Fibroblast of peridontal ligament (primary cell): ENCODE data around the gene NFATC4.
"Not testable (repeated sequence)": the region's sequence is repeated elsewhere in the genome, so short reads cannot be mapped to it uniquely, and the experiment has no call there.

Experiments
- DNase-seq: peaks from one replicate; pipeline ENCODE4 v3.0.0-alpha.2; 2010; ENCODE audit errors: extremely low read depth

NFATC4 gene

DNA sequence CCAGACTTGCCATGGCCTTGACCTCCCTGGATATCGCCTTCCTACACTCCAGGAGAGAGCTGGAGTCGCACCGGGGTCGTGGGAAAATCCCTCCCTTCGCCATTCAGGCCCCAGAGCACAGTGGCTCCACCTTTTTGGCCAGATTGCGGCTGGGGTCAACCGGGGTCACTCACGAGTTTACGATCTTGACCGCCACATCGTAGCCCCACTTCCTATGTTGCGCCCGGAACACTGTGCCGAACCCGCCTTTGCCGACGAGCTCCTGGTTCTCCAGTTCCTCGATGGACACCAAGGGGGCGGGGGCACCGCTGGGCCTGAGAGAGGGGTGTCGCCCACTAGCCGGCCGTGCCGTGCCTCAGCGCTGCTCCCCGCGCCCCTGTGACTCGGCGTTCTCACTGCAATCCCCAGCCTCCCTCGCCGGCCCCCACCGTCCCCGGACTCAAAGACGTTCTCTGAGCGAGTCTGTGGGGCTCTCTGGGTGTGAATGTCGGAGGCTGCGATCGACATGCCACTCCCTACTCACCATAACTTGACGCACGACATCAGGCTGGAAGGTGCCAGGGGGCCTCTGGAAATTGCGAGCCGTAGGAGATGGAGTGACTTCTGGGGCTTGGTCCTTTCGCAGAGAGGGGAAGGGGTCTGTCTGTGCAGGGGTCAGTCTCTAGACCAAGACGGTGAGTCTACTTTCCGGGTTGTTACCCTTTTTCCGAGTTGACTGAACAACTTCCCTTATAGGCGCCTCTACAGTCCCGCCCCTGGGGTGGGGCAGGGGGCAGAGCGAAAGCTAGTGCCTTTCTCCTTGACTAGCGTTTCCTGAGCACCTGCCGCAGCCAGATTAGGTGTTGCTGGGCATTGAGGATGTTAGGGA is 28.5 kb upstream of the NFATC4 start, which contains the start of gene RIPK3:
RIPK3 (minus strand) TSS at position 708 of the 868 bp plus-strand sequence; CDS start at position 543, 165 bp downstream.
- no peak for DNase-seq

DNA sequence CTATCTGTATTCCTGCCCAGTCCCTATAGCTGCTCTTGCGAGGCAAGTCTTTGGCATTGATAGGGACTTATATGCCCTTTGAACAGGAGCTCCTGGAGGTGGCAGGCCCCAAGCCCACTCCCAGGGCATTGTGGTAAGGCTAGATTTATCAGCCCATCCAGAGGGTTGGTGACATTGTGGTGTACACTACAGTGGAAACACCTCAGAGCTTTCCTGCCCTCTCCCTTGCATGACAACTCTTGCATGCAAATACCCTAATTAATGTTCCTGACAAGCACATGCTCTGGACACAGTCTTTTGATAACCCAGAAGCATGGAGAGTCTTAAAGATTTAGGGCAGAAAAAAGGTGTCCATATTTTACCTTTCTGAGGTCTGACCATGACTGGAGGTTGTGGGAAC is 27.4 kb upstream of the NFATC4 start:
- no peak for DNase-seq

DNA sequence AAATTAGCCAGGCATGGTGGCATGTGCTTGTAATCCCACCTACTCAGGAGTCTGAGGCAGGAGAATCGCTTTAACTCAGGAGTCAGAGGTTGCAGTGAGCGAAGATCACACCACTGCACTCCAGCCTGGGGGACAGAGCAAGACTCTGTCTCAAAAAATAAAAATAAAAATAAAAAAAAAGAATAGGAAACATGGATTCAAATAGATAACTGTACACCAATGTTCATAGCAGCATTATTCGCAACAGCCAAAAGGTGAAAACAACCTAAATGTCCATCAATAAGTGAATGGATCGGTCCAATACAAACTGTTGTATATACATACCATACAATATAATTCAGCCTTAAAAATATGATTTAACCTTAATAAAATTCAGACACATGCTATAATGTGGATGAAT is 25.1 kb upstream of the NFATC4 start:
- DNase-seq = no peak

DNA sequence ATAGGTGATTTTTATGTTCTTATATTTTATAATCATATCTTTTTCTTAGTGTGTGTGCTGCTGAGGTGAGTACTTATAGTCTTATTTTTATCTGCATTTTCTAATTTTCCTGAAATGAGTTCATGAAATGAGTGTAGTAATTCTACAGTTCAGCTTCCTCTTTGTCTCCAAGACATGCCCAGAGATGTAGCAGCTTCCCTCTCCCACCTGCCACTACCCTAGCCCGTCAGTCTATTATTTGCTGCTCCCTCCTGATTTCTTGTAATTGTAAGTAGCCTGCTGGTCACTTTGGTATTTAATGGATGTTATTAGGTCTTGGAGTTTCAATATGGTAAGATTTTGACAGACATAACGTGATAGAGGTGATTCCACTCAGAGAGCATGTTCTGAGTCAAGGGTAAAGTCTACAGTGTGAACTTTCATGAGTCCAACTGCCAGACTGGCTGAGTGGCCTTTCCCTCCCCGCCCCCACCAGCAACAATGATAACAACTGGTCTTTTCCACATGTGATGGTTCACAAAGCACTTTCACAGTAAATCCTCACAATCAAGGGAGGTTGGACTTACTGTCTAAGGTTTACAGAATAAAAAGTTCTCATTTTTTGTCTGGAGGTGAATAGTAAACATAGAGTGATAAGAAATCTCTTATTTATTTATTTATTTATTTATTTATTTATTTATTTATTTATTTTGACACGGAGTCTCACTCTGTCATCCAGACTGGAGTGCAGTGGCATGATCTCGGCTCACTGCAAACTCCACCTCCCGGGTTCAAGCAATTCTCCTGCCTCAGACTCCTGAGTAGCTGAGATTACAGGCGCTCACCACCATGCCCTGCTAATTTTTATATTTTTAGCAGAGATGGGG is 24.0 kb upstream of the NFATC4 start:
- no peak for DNase-seq

DNA sequence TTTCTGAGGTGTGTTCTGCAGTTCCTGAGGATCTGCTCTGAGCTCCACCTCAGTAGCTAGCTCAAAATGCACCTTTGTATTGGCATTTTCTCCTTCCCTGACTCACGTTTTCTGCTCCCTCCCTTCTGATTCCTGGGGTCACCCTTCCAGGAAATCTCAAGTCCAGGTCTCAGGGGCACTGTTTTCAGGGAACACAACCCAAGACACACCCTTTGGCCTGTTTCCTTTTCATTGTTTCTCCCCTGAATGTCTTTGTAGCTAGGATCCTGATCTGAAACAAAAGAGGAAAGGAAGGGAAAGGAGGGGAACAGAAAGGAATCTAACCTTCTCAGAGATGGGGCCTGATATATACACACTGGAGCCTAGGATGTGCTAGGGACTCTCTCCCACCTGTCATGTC is 20.9 kb upstream of the NFATC4 start:
- DNase-seq = no peak

DNA sequence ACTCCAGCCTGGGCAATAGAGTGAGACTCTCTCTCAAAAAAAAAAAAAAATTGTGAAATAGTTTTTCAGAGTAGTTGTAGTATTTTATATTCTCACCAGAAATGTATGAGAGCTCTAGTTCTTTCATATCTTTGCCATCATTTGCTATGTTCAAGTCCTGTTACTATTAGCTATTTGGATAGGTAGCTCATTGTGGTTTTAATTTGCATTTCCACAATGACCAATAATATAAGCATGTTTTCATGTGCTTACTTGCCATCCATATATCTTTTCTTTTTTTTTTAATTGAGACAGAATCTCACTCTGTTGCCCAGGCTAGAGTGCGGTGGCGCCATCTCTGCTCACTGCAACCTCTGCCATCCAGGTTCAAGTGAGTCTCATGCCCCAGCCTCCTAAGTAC is 19.8 kb upstream of the NFATC4 start:
- no peak for DNase-seq

DNA sequence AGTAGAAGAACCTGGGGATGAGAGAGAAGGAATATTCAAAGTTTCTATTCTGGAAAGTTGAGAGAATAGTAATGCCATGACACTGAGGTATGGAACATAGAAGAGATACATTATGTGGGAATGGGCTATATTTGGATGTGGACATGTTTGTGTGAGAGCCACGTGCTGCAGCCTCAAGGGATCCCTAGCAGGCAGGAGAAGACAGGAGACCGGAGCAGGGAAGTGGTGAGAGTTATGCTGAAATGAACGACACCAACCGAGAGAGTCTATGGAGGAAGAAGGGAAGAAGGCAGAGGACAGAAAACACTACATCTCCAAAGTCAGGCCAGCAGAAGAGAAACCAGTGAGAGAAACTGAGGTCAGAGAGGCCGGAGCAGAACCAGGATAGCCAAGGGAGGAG is 18.2 kb upstream of the NFATC4 start:
- DNase-seq = no peak

DNA sequence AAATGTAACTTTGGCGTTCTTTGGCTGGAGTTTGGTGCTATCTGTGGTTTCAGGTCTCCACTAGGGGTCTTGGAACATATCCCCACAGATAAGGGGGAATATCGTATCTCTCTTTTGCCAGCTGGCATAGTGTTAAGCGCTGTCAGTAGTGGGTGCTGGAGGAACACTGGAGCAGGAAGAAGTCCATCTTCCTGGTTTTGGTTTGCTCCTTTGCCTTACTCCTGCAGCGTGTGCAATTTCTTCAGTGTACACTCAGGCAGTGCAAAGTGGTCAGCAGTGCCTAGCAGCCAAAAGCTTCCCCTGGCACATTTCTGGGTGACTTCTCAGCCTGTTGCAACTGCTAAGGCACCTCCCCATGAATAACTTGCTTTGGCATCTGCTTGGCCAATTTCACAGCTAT is 16.5 kb upstream of the NFATC4 start:
- peak; percentile 83 for DNase-seq

DNA sequence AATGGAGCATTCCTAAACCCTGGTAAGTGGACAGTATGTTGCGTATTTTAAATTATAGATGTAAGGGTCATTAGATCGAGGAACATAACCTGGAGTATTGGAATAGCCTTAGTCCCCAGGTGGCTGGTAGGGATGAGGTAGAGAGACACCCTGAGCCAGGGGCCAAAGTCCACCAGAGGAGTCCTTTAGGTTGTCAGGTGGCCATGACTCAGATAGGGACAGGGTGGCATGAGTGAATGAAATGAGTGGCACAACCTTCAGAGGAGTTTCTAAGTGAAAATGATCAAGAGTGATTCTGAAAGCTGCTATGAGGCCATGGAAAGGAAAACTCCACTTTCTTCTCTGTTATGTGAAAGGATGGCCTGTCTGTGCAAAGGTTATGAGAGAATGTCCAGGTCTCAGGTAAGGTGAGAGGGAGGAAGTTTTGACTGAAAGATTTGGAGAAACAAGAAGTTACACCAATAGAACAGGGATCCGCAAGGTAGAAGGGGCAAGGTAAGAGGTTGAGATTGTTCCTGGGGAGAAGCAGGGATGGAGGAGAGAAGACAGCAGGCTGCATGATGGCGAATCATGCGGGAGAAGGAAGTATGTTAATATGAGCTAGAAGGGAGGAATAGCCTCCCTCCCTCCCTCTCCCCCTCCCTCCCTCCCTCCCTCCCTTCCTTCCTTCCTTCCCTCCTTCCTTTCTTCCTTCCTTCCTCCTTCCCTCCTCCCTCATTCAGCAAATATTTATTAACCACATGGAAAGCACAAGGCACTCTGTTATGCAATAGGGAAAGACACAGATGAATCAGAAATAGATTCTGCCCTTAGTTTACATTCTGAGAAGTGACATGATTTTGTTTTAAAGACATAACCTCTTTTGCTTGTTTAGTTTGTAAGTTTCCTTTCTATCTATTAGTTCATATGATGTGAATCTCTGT is 14.2 kb upstream of the NFATC4 start:
- DNase-seq = peak; percentile 81

DNA sequence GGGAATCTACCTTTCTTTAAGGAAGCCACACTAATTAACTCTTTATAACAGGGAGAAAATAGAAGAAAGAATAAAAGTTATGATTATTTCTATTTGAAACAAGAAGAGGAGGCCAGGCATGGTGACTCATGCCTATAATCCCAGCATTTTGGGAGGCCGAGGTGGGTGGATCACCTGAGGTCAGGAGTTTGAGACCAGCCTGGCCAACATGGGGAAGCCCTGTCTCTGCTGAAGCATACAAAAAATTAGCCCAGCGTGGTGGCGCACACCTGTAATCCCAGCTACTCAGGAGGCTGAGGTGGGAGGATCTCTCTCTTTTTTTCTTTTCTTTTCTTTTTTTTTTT is 13.5 kb upstream of the NFATC4 start:
- not testable (repeated sequence) for DNase-seq

DNA sequence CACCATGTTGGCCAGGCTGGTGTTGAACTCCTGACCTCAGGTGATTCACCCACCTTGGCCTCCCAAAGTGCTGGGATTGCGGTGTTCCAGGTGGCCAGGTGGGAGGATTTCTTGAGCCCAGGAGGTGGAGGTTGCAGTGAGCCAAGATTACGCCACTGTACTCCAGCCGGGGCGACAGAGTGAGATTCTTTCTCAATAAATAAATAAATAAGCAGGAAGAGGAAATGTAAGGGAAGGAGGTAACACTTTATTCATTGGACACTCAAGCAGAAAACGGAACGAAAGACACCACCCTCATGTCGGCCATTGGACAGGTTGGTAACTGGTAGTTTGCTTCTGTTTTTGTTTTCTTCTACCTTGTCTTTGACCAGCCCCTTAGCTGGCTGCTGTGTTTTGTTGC is 13.0 kb upstream of the NFATC4 start:
- DNase-seq = no peak

DNA sequence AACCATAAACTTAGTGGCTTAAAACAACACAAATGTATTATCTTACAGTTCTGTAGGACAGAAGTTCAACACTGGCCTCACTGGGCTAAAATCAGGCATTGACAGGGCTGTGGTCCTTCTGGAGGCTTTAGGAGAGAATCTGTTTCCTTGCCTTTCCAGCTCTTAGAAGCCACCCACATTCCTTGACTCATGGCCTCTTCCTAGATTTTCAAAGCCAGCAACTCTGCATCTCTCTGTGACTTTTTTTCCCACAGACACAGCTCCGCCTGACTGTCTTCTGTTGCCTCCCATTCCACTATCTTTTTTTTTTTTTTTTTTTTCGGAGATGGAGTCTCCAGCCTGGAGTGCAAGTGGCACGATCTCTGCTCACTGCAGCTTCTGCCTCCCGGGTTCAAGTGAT is 11.8 kb upstream of the NFATC4 start:
- DNase-seq = no peak

DNA sequence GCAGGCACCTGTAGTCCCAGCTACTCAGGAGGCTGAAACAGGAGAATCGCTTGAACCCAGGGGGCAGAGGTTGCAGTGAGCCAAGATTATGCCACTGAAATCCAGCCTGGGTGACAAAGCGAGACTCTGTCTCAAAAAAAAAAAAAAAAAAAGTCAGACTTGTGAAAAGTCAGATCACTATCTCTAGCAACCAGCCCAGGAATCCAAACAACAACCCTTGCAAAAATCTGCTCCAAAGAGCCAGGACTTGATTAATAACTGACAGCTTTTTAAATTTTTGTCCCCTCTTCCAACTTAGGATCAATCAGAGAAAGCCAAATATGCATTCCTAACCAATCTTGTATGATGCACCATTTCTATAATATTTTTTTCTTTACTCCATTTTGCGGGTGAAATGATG is 7.7 kb upstream of the NFATC4 start:
- no peak for DNase-seq

DNA sequence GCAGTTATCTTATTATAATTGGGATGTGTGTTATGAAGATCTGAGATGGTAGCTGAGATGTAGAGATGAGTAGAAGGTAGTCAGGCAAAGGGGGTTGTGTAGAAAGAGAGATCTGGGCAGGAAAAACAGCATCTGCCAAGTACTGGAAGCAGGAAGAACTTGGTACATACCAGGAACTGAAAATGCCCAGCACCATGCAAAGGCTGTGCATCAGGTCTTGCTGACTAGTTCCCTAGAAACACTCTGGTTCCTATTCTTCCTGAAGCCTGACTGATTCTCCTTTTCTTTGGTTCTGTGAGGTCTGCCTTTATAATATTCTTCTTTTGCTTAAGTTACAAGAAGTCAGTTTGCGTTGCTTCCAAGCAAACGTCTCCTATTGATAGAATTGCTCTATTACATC is 6.7 kb upstream of the NFATC4 start:
- DNase-seq = no peak

DNA sequence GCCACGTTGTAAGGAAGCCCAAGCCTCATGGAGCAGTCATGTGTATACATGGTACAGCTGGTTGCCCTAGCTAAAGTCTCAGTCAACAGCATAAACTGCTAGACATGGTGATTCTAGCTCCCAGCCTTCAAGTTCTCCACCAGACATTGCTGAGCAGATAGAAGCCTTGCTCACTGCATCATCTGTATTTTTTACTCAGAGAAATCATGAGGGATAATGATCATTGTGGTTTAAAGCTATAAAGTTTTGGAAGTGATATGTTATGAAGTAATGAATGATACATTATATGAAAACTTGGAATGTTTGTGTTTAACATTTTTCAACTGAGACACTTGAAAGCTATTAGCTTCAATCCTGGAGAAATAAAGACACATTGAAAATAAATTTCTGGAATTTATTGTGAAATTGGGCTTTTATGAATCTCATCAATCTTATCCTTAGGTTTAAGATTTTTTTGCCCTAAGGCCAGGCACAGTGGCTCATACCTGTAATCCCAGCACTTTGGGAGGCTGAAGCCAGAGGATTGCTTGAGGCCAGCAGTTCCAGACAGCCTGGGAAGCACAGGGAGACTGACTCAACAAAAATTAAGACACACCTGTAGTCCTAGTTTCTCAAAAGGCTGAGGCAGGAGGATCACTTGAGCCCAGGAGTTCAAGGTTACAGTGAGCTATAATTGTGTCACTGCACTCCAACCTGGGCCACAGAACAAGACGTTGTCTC is 5.6 kb upstream of the NFATC4 start:
- peak; percentile 60 for DNase-seq

DNA sequence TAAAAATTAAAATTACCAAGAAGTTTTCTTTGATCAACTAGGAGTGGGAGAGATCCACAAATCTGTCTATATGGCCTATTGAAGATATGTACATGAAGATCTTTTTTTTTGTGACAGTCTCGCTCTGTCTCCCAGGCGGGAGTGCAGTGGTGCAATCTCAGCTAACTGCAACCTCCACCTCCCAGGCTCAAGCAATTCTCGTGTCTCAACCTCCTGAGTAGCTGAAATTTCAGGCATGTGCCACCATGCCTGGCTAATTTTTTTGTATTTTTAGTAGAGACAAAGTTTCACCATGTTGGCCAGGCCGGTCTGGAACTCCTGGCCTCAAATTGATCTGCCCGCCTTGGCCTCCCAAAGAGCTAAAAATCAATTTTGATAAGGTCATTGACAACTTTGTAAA is 4.6 kb upstream of the NFATC4 start:
- no peak for DNase-seq

DNA sequence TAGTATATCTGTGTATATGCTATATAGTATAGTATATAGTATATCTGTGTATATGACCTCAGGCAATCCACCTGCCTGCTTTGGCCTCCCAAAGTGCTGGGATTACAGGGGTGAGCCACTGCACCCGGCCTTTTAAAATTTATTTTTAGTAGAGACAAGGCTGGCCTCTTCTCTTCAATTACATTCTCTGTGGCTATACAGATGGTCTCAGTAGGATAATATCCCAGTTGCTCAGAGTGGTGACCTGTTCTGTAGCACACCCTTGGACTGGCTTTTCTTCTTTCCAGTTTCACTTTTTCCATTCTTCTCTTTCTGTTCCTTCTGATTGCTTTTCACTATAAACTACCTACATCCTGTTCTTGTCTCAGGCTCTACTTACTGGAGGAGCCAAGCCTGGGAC is 3.1 kb upstream of the NFATC4 start:
- DNase-seq = no peak

DNA sequence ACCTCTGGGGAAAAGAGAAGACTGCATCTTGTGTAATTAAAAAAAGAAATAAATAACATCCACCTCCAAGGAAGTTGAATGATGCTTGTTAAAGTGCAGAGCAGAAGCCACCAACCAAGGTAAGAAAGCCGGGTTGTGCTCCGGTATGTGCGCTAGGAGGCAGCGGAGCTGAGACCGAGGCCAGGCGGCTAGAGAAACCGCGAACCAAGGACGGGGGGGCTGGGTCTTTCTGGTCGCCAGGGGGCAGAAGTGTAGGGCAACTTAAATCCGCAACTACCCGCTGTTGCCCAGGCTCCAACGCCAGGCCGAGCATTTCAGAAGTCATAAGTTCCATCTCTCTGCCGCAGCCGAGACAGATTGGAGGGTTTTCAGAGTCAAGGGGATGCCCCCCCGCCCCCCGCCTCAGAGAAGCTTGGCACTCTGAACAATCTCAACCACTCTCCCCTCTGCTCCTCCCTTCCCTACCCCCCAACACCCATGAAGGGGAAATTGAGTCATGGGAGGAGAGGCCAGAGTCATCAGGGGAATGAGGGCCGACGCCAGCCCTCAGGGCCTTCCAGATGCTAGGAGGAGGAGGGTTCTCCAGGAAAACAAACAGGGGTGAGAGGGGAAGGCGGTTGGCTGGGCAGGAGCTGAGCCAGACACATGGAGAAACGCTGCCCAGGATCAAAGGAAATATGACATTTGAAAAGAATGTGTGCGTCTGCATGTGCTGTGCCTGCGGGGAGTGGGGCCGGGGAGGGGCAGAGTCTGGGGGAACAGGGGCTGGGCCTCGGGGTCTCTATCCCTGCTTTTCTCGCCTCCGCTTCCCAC is 2.2 kb upstream of the NFATC4 start:
- peak; percentile 92 for DNase-seq

DNA sequence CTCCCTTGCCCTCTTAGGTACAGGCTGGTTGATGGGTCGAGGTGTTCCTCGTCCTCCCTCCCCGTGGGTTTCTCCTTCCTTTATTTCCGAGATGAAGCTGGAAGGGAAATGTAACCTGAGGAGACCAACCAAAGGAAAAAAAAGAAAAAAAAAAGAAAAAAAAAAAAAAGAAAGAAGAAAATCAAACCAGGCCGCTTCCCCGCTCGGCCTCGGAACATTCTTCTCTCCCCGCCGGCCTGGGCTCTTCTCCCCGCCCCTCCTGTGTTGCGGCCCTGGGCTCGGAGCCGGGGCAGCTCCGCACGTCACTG is 1.6 kb upstream of the NFATC4 start:
- no peak for DNase-seq

DNA sequence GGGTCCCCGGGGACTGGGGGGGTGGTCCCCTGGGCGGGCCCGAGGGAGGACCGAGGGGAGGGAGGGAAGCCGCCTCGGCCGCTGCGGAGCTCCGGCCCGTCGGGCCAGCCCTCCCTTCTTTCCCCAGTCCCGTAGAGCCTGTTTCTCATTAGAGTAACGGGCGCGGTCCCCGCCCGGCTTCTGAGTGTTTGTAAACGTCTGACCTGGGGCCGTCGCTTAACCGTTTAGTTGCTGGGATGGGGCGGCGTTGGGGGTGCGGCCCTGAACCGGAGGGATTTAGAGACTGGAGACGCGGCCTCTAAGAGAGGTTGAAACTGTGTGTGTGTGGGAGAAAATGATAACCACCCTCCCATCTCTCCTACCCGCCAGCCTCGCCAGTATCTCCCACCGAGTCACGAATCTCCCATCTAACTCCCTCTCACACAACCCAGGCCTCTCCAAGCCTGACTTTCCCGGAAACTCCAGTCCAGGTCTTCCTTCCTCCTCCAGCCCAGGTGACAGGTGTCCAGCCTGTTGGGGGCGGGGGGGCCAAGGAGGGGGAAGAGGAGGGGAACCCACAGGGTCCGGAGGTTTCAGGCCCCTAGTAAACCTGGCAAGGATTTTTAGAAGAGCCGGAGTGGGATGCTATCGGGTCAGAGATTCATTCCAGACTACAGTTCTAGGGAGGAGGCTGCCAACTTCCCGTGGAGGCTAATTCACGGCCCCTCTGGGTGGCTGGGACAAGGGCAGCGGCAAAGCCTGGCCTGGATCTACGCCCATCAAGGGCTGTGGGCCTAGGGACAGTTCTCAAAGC is 1.1 kb upstream of the NFATC4 start:
- DNase-seq = peak; percentile 97
